Measurements from ENCODE around the gene PLA2G4E.

Gene PLA2G4E

GRCh38 chr15:41955807-41956525 is 64.9 kb downstream of the PLA2G4E start:
- DNase-seq (ENCODE audit: low read depth in 2 of 2): no peak

DNA sequence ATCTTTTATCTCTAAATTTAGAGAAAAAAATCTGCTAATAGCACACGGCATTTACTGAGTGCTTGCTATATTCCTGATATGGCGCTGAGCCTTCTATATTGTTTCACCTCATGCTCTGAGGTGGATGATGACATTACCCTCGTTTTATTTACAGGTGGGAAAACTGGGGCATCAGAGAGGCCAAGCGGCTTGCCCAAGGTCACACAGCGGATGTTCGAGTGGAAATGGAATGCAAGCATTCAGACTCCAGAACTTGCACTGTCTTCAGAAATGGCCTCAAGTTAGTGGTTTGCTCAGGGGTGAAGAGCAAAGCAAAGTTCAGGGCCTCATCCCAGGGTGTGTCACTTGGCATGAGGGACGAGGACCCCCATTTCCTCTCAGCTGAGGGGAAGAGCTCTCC is 65.7 kb downstream of the PLA2G4E start:
- DNase-seq (ENCODE audit: low read depth in 2 of 2): no peak

DNA sequence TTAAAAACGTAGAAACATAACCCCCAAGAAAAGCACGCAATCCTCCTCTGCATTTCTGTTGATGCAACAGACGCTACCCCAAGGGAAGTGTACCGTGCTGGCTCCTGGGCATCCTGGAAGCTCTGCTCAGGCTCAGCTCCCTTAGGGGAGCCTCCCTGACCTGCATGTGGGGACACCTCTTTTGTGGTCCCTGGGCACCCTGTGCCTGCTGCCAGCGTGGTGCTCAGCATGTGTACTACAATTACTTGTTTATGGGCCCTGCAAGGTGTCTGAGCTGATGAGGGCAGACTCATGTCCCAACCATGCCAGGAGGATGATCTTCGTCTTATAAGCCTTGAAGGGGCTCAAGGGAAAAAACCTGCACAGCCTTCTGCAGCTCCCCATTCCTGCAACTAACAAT is 66.8 kb downstream of the PLA2G4E start:
- no peak for DNase-seq (ENCODE audit: low read depth in 2 of 2)

GRCh38 chr15:41952013-41952563 is 68.8 kb downstream of the PLA2G4E start:
- DNase-seq (ENCODE audit: low read depth in 2 of 2): no peak

- no peak for DNase-seq (ENCODE audit: low read depth in 2 of 2)
These were observed 69.3 kb downstream of the PLA2G4E start for GRCh38 chr15:41951571-41951970.

DNA sequence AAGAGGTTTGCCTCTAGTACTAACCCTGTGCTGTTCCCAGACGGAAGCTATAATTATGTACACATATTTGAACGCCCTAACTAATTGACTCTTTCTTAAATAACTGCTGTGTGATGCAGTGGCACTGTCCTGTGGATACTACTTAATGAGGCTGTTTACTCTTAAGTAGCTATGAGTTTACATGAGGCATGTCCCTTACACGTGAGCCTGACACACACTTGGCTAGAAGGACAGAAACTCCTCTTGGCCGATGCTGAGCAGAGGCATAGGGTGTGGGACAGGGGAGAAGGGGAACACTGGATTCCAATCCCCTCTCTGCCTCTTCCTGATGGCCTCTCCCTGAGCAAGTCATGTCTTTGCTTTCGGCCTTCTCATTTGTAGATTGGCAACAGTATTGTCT is 70.4 kb downstream of the PLA2G4E start:
- no peak for DNase-seq (ENCODE audit: low read depth in 2 of 2)

- no peak for DNase-seq (ENCODE audit: low read depth in 2 of 2)
These were observed 70.7 kb downstream of the PLA2G4E start for GRCh38 chr15:41950127-41950483.

DNA sequence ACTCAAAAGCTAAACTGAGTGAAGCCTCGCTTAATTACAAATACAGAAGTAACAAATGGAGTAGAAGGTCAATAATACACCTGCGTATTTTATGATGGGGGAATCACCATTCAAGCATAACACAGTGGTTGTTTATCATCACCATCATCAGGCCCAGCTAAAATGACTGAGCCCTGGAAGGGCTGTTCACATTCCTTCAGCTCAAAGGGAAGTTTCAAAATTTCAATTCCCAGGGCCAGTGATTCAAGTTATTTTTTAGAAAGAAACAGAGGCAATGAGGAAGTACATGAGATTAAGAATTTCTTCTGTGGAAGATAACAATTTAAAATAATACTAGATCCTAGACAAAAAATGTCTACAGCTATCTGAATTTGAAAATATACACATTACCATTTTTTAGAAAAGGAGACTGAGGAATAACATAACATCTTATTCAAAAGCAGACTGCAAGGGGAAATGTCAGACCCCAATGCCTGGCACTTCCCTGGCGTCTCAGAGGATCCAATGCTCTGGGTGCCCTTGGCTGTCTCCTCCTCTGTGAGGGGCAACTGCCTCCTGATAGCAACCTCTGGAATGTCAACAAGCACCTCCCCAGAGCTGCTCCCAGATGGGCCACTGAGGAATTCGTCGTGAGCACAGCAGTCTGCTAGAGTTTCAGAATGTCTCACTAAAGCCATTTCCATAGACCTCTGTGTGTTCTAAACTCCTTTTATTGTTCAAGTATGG is 71.3 kb downstream of the PLA2G4E start:
- DNase-seq (ENCODE audit: low read depth in 2 of 2): no peak

- no peak for DNase-seq (ENCODE audit: low read depth in 2 of 2)
These were observed 72.4 kb downstream of the PLA2G4E start for GRCh38 chr15:41948490-41948889.

GRCh38 chr15:41946970-41947369 is 73.9 kb downstream of the PLA2G4E start:
- no peak for DNase-seq (ENCODE audit: low read depth in 2 of 2)

- DNase-seq (ENCODE audit: low read depth in 2 of 2): no peak
These were observed 75.1 kb downstream of the PLA2G4E start for GRCh38 chr15:41945731-41946130.

- DNase-seq (ENCODE audit: low read depth in 2 of 2): no peak
These were observed 75.6 kb downstream of the PLA2G4E start for GRCh38 chr15:41945221-41945620.

- DNase-seq (ENCODE audit: low read depth in 2 of 2): no peak
These were observed 76.4 kb downstream of the PLA2G4E start for GRCh38 chr15:41944313-41944940.

DNA sequence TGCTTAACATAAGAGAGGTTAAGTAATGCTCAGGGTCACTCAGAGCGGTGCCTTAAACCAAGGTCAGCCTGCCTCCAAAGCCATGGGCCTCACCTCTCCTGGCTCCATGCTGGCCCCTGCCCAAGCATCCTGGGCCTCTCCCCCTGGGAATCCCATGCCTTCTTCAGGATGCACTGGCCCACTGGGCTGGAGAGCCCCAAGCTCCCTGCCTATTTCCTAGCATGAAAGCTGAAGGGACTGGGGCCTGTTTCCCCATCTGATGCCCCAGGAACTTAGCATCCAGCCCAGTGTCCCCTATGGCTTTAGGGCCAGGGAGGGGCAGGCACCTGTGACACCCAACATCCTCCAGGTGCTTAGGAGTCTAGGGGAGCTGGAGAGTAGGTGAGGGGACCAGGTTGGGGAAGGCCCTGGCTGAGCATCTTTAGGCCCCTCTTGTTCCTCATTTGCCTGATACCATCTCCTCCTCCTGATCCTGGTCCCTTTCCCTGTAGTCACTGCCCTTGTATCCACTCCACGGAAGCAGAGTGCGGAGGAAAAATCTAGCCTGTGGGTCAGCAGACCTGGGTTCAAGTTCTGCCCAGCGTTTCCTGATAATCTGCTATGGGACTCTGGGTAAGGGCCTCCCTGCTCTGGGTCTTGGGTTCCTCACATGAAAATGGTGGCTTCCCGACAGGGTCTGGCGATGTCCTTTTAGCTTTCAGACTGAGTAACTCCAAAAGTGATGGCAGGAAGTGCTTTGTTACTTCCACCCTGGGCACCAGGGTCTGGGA is 77.1 kb downstream of the PLA2G4E start:
- no peak for DNase-seq (ENCODE audit: low read depth in 2 of 2)

DNA sequence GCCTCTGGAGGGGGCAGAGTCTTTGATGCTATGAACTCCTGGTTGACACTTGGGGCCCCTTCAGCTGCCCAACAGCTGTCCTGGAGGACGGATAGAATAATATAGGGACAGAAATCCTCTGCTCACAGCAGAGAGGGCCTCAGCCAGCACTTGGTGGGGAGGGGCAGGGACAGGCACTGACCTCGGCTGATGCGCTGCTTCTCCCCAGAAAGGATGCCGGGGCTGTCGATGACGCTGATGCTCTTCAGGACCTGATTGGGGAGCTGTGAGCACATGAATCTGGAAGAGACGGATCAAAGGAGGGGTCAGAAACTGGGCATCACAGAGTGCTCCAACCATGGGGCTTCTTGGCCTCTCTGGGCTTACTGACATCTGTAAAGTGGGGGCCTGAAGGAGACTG is 78.0 kb downstream of the PLA2G4E start:
- DNase-seq (ENCODE audit: low read depth in 2 of 2): no peak

DNA sequence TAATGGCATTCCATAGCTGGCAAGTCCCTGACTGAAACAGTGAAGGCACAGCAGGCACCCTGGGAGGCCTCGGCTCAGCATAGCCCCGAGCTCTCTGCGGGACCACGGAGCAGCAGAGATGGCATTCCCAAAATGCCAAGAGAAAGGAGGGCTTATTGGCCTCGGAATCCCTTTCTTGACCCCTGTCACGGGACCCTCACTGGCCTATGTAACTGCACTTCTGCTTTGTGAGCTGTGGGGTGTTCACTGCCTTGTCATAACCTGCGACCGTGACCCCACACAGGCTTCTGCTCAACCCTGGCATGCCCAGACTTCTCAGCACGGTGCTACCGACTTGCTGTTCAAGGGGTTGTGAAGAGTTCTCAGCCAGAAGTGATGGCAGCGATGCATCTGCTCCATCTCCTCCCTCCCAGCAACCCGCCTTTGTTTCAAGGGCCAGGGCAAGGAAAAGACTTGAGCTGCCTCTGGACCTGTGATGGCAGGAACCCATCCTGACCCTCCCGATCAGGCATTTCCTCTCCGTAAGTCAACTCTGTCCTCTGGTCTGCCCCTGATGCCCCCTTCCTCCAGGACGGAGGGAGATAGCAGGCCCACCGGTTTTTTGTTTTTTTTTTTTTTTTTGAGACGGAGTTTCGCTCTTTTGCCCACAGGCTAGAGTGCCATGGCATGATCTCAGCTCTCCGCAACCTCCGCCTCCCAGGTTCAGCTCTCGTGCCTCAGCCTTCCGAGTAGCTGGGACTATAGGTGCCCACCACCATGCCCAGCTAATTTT is 79.0 kb downstream of the PLA2G4E start:
- no peak for DNase-seq (ENCODE audit: low read depth in 2 of 2)

DNA sequence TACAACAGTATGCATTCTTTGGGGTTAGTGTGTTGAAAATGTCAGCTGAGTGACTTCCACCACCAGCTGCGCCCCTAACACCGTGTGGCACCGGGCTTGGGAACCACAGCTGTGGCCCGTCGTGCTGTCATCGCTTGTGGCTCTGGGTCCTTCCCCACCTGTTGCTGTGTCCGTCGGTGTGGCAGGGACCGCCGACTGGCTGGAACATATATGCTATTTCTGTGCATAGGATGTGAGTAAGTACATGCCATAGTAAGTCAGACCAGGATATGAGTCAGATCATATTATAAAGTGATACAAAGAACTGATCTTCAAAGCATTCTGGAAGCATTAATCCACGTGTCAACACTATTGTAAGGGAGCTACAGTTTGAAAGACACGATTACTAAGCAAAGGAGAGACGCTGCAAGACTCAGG is 80.4 kb downstream of the PLA2G4E start:
- peak; percentile 38 to 44 for DNase-seq (ENCODE audit: low read depth in 2 of 2)

DNA sequence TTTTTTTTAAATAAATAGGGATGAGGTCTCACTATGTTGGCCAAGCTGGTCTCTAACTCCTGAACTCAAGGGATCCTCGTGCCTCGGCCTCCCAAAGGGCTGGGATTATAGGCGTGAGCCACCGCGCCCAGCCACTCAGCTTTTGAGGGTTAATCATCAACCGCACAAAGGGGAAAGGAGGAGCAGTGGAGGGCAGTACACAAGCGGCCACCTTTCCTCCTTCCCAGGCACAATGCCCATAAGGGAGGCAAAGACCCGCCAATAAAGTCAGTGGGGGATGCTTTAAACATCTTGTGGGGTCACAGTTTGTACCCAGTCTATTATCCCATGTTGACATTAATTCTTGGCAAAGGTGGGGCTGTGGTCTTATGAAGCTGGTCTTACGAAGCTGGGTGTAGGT is 80.9 kb downstream of the PLA2G4E start:
- no peak for DNase-seq (ENCODE audit: low read depth in 2 of 2)

GRCh38 chr15:41937568-41937923 is 83.3 kb downstream of the PLA2G4E start:
- DNase-seq (ENCODE audit: low read depth in 2 of 2): no peak

- DNase-seq (ENCODE audit: low read depth in 2 of 2): peak; percentile 64 to 76
These were observed 83.9 kb downstream of the PLA2G4E start for GRCh38 chr15:41936649-41937567.

Measured in stimulated activated CD4-positive, alpha-beta T cell treated with anti-CD3 and anti-CD28 coated beads, Interleukin-4, amount 100 ng/mL, for 48 hours (primary cell).